Mesenteric fat pad (tissue), 1 donor: ENCODE data around the gene CHRFAM7A. TPM values are rescaled to one million over a fixed set of nuclear protein-coding genes. Genes with fewer than 3 reads are reported as not detected.
"Not testable (repeated sequence)": the region's sequence is repeated elsewhere in the genome, so short reads cannot be mapped to it uniquely, and the experiment has no call there.

Experiments
- DNase-seq: peaks from one replicate; pipeline ENCODE4 v3.0.0-alpha.2; 2020; ENCODE audit warnings: low spot score
- total RNA-seq: library from RNA; stranded (reverse); fragmentation: NEBNext Ultra II Directional; extraction: Animal tissue kit (Norgen Biotek cat#: 25700); gene quantifications from one replicate; pipeline ENCODE4 v1.2.1, GENCODE V29; 2021
- donor health status: DM: yes; HTN: yes; CAD: no.

The CHRFAM7A gene
- total RNA-seq, 1 donor from 2014 or later: 3.5 TPM

GRCh38 chr15:30321063-30321462 is 72.3 kb downstream of the CHRFAM7A start:
- DNase-seq: not testable (repeated sequence)

GRCh38 chr15:30315704-30316103 is 77.6 kb downstream of the CHRFAM7A start:
- DNase-seq: not testable (repeated sequence)

GRCh38 chr15:30310575-30310974 is 82.8 kb downstream of the CHRFAM7A start:
- DNase-seq: not testable (repeated sequence)

Other genes with a start within 250 kb of the CHRFAM7A start
- gene GOLGA8R, start 20.7 kb upstream of the CHRFAM7A start, total RNA-seq: 2.6 TPM
- 0.96 TPM for gene GOLGA8Q, start 158.5 kb upstream of the CHRFAM7A start, total RNA-seq
- 0.45 TPM for gene GOLGA8H, start 210.5 kb upstream of the CHRFAM7A start, total RNA-seq